H9 (cell line): ENCODE results near the gene TTLL12. TPM values are rescaled to one million over a fixed set of nuclear protein-coding genes. Genes with fewer than 3 reads are reported as not detected.

Experiments used
- DNase-seq: peaks from one replicate; pipeline ENCODE4 v3.0.0-alpha.2; 2017
- H2AFZ ChIP-seq: one replicate; pipeline ENCODE4 v1.6.1; 2013; ENCODE audit warnings: mild to moderate bottlenecking, low read length, control low read depth, moderate library complexity
- H2AK5ac ChIP-seq: 2 replicates; pipeline ENCODE4 v1.6.1; 2013; ENCODE audit warnings: low read length, control low read depth, mixed read lengths; ENCODE audit not compliant: insufficient read length
- H2BK120ac ChIP-seq: one replicate; pipeline ENCODE4 v1.6.1; 2013; ENCODE audit warnings: low read depth, mild to moderate bottlenecking, low read length, control low read depth, inconsistent platforms; ENCODE audit not compliant: poor library complexity, severe bottlenecking
- H2BK12ac ChIP-seq: 2 replicates; pipeline ENCODE4 v1.6.1; 2013; ENCODE audit warnings: low read length, control low read depth, mixed read lengths, low read depth; ENCODE audit not compliant: insufficient read length
- H2BK15ac ChIP-seq: 2 replicates; pipeline ENCODE4 v1.6.1; 2013; ENCODE audit warnings: low read depth, low read length, control low read depth
- H2BK20ac ChIP-seq: one replicate; pipeline ENCODE4 v1.6.1; 2013; ENCODE audit warnings: low read depth, mild to moderate bottlenecking, low read length, control low read depth, inconsistent platforms; ENCODE audit not compliant: poor library complexity, severe bottlenecking
- H2BK5ac ChIP-seq: 2 replicates; pipeline ENCODE4 v1.6.1; 2013; ENCODE audit warnings: low read length, control low read depth, mixed read lengths; ENCODE audit not compliant: insufficient read length
- H3K14ac ChIP-seq: 2 replicates; pipeline ENCODE4 v1.6.1; 2013; ENCODE audit warnings: low read length, control low read depth; ENCODE audit not compliant: insufficient read depth
- H3K18ac ChIP-seq: 2 replicates; pipeline ENCODE4 v1.6.1; 2013; ENCODE audit warnings: low read depth, mild to moderate bottlenecking, mixed read lengths, low read length, control low read depth; ENCODE audit not compliant: insufficient read length
- H3K23ac ChIP-seq: 2 replicates; pipeline ENCODE4 v1.6.1; 2013; ENCODE audit warnings: low read length, control low read depth, mixed read lengths, low read depth; ENCODE audit not compliant: insufficient read length
- H3K23me2 ChIP-seq: 2 replicates; pipeline ENCODE4 v1.6.1; 2013; ENCODE audit warnings: low read depth, mild to moderate bottlenecking, mixed read lengths, low read length, control low read depth; ENCODE audit not compliant: insufficient read length, poor library complexity, severe bottlenecking
- H3K27ac ChIP-seq: 2 replicates; pipeline ENCODE4 v1.5.1; 2013; ENCODE audit warnings: low read length, control low read depth, mixed read lengths, low read depth; ENCODE audit not compliant: insufficient read length
- H3K27me3 ChIP-seq: 2 replicates; pipeline ENCODE4 v1.6.1; 2013; ENCODE audit warnings: low read length, control low read depth, inconsistent platforms; ENCODE audit not compliant: insufficient read depth
- H3K4ac ChIP-seq: 2 replicates; pipeline ENCODE4 v1.6.1; 2013; ENCODE audit warnings: low read depth, mild to moderate bottlenecking, control low read depth, inconsistent platforms, low read length, moderate library complexity
- H3K4me1 ChIP-seq: 2 replicates; pipeline ENCODE4 v1.6.1; 2013; ENCODE audit warnings: low read length, control low read depth, inconsistent platforms; ENCODE audit not compliant: insufficient read depth
- H3K4me2 ChIP-seq: 2 replicates; pipeline ENCODE4 v1.6.1; 2013; ENCODE audit warnings: low read length, control low read depth, mixed read lengths; ENCODE audit not compliant: insufficient read length, insufficient read depth
- H3K56ac ChIP-seq: 2 replicates; pipeline ENCODE4 v1.6.1; 2013; ENCODE audit warnings: low read depth, mild to moderate bottlenecking, mixed read lengths, low read length, control low read depth; ENCODE audit not compliant: insufficient read length
- H3K79me1 ChIP-seq: 2 replicates; pipeline ENCODE4 v1.6.1; 2013; ENCODE audit warnings: low read depth, mild to moderate bottlenecking, moderate library complexity, low read length, control low read depth, inconsistent platforms; ENCODE audit not compliant: insufficient read depth, poor library complexity, severe bottlenecking
- H3K79me2 ChIP-seq: 2 replicates; pipeline ENCODE4 v1.6.1; 2013; ENCODE audit warnings: low read length, control low read depth, inconsistent platforms; ENCODE audit not compliant: insufficient read depth
- H3K9ac ChIP-seq: 2 replicates; pipeline ENCODE4 v1.6.1; 2013; ENCODE audit warnings: low read length, control low read depth, mixed read lengths; ENCODE audit not compliant: insufficient read length; ENCODE audit errors: extremely low read depth
- H3K9me3 ChIP-seq: one replicate; pipeline ENCODE4 v1.6.1; 2013; ENCODE audit warnings: low read depth, low read length, inconsistent platforms; ENCODE audit not compliant: control insufficient read depth
- H3T11ph ChIP-seq: one replicate; pipeline ENCODE4 v1.6.1; 2013; ENCODE audit warnings: mild to moderate bottlenecking, low read length, control low read depth, inconsistent platforms
- H4K20me1 ChIP-seq: one replicate; pipeline ENCODE4 v1.6.1; 2013; ENCODE audit not compliant: control insufficient read depth, insufficient read length, insufficient read depth
- H4K5ac ChIP-seq: 2 replicates; pipeline ENCODE4 v1.6.1; 2013; ENCODE audit warnings: low read depth, mild to moderate bottlenecking, mixed read lengths, low read length, control low read depth; ENCODE audit not compliant: insufficient read length
- H4K8ac ChIP-seq: replicated peaks from 2 replicates; pipeline ENCODE4 v1.6.1; 2013; ENCODE audit warnings: low read length, control low read depth, mixed read lengths, low read depth; ENCODE audit not compliant: insufficient read length
- H4K91ac ChIP-seq: 2 replicates; pipeline ENCODE4 v1.6.1; 2013; ENCODE audit warnings: low read depth, mild to moderate bottlenecking, moderate library complexity, mixed read lengths, low read length, control low read depth; ENCODE audit not compliant: insufficient read length
- H3K27ac Mint-ChIP-seq, 3 experiments: 2 replicates in 2 of 3; 3 replicates in 1 of 3; pipeline ENCODE4 v1.8.0; 2020 to 2021; ENCODE audit warnings: mixed read lengths in 3 of 3, mild to moderate bottlenecking in 1 of 3, moderate library complexity in 1 of 3
- H3K27me3 Mint-ChIP-seq: 2 replicates; pipeline ENCODE4 v1.8.0; 2021; ENCODE audit warnings: low read depth, mild to moderate bottlenecking, moderate library complexity, mixed read lengths
- H3K36me3 Mint-ChIP-seq, 3 experiments: 2 replicates in 2 of 3; 3 replicates in 1 of 3; pipeline ENCODE4 v1.8.0; 2020 to 2021; ENCODE audit warnings: low read depth in 3 of 3, mixed read lengths in 3 of 3; ENCODE audit not compliant: insufficient read depth in 1 of 3
- H3K4me1 Mint-ChIP-seq, 2 experiments: 2 replicates each; pipeline ENCODE4 v1.8.0; 2020; ENCODE audit warnings: mixed read lengths in 2 of 2
- H3K4me3 Mint-ChIP-seq, 2 experiments: 2 replicates in 1 of 2; 3 replicates in 1 of 2; pipeline ENCODE4 v1.8.0; 2020 to 2021; ENCODE audit warnings: mild to moderate bottlenecking in 2 of 2, mixed read lengths in 2 of 2, moderate library complexity in 1 of 2
- H3K9me3 Mint-ChIP-seq, 2 experiments: 2 replicates in 1 of 2; 3 replicates in 1 of 2; pipeline ENCODE4 v1.8.0; 2020; ENCODE audit warnings: mild to moderate bottlenecking in 2 of 2, mixed read lengths in 2 of 2, moderate library complexity in 1 of 2
- WGBS: extraction: QIAGEN DNeasy Blood & Tissue Kit; methylation state at CpG from one replicate; pipeline ENCODE4 v1.1.7; 2013; ENCODE audit warnings: missing lambda C conversion rate, low lambda C conversion rate, mixed read lengths; ENCODE audit not compliant: insufficient read length; ENCODE audit errors: extremely low coverage; 5-methylcytosine and 5-hydroxymethylcytosine counted together
- total RNA-seq: library from RNA; stranded (reverse); gene quantifications from 2 replicates; pipeline ENCODE4 v1.2.1, GENCODE V29; 2021
- TF ChIP-seq, protein P1 (sequence below): fragments of 200-600 bp; sonication (generic); conservative IDR thresholded peaks from 3 replicates; pipeline ENCODE4 v1.8.0; 2021; ENCODE audit warnings: antibody characterized with exemption, mild to moderate bottlenecking

The TTLL12 gene
- total RNA-seq, 1 experiment from 2014 or later, result 89.6 TPM

DNA sequence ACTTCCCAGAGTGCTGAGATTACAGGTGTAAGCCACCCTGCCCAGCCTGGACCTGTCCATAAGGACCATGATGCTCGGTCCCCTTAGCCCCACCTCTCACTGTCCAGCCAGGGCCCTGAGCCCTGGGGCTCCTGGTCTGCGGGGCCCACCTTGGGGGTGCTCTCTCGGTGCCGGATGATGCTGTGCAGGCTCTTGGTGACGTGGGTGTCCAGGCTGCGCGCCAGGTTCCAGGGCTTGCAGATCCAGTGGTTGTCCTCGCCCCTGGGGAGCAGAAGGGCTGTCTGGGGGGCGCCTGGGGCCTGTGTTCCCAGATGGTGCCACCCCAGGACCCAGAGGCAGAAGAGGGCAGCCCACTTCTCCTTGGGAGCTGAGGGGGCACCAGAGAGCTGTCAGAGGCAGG, 13.4 kb downstream of the TTLL12 start:
- Histone ChIP-seq H3K9ac (no peak overlapping the region), H3K27me3 (no peaks in the 10 kb centered on the region), H3K23ac (no peak overlapping the region), H3K4me2 (no peak overlapping the region), H3T11ph (no peak overlapping the region), H3K14ac (no peak overlapping the region), H2BK12ac (no peak overlapping the region), H4K20me1 (no peaks in the 10 kb centered on the region), H3K79me1 (no peaks in the 10 kb centered on the region), H2BK15ac (no peak overlapping the region), H3K9me3 (no peaks in the 10 kb centered on the region), H2BK5ac (no peak overlapping the region), H2AK5ac (no peak overlapping the region), H3K23me2 (no peaks in the 10 kb centered on the region), H4K5ac (no peak overlapping the region), H2BK120ac (no peak overlapping the region), H4K8ac (no peak overlapping the region), H3K56ac (no peak overlapping the region), H3K79me2 (no peaks in the 10 kb centered on the region), H3K4me1 (no peaks in the 10 kb centered on the region), H4K91ac (no peak overlapping the region), H3K27ac (no peak overlapping the region), H3K18ac (no peak overlapping the region), H3K4ac (no peak overlapping the region), H2BK20ac (no peak overlapping the region), H2AFZ (no peak overlapping the region)
- H3K4me1 Mint-ChIP-seq, result no peaks in the 10 kb centered on the region
- no peaks in the 10 kb centered on the region for H3K9me3 Mint-ChIP-seq
- TF ChIP-seq, protein P1, sequence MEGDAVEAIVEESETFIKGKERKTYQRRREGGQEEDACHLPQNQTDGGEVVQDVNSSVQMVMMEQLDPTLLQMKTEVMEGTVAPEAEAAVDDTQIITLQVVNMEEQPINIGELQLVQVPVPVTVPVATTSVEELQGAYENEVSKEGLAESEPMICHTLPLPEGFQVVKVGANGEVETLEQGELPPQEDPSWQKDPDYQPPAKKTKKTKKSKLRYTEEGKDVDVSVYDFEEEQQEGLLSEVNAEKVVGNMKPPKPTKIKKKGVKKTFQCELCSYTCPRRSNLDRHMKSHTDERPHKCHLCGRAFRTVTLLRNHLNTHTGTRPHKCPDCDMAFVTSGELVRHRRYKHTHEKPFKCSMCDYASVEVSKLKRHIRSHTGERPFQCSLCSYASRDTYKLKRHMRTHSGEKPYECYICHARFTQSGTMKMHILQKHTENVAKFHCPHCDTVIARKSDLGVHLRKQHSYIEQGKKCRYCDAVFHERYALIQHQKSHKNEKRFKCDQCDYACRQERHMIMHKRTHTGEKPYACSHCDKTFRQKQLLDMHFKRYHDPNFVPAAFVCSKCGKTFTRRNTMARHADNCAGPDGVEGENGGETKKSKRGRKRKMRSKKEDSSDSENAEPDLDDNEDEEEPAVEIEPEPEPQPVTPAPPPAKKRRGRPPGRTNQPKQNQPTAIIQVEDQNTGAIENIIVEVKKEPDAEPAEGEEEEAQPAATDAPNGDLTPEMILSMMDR, result no peak
- no CpG with 5 or more reads among the region's 9 CpGs for WGBS
- no peak overlapping the region for H3K4me3 Mint-ChIP-seq
- H3K27ac Mint-ChIP-seq, result no peak overlapping the region; a peak in 1 of 7 replicates
- H3K27me3 Mint-ChIP-seq, result no peaks in the 10 kb centered on the region
- H3K36me3 Mint-ChIP-seq, result peaks cover 20 to 77% (median 66%) of the 10 kb centered on the region in 3 experiments; a peak in 6 of 7 replicates
- DNase-seq, result no peak
